Activated T-helper 1 cell treated with Interleukin-2 at 50 U/mL for 16 hours (primary cell): ENCODE results near the gene RHOT1.

Experiments used
- DNase-seq: peaks from one replicate; pipeline ENCODE4 v3.0.0-alpha.2; 2020; ENCODE audit warnings: low read depth

RHOT1 gene

GRCh38 chr17:32269377-32269776 is 127.1 kb downstream of the RHOT1 start:
- no peak for DNase-seq

- DNase-seq = no peak
Measured at GRCh38 chr17:32271844-32272243, 129.5 kb downstream of the RHOT1 start.

GRCh38 chr17:32274101-32274500 is 131.8 kb downstream of the RHOT1 start:
- no peak for DNase-seq

- DNase-seq = no peak
Measured at GRCh38 chr17:32274643-32275042, 132.3 kb downstream of the RHOT1 start.
